Activated CD8-positive, alpha-beta memory T cell treated with anti-CD3 and anti-CD28 coated beads, Interleukin-2, amount 50 U/mL, for 24 hours (primary cell): Measurements from ENCODE around the gene DEPP1.

Experiments used
- DNase-seq: peaks from one replicate; pipeline ENCODE4 v3.0.0-alpha.2; 2020; ENCODE audit errors: extremely low read depth

Gene DEPP1

GRCh38 chr10:44933451-44934321, 44.9 kb downstream of the DEPP1 start:
- no peak for DNase-seq

GRCh38 chr10:44932517-44933450, 45.8 kb downstream of the DEPP1 start:
- DNase-seq = peak; percentile 58

GRCh38 chr10:44931621-44932516, 46.7 kb downstream of the DEPP1 start:
- DNase-seq = no peak

- DNase-seq = no peak
These were observed 47.5 kb downstream of the DEPP1 start for GRCh38 chr10:44930904-44931620.

- DNase-seq = no peak
These were observed 49.0 kb downstream of the DEPP1 start for GRCh38 chr10:44929356-44930255.

- no peak for DNase-seq
These were observed 50.1 kb downstream of the DEPP1 start for GRCh38 chr10:44928462-44928861.

GRCh38 chr10:44927352-44927751, 51.3 kb downstream of the DEPP1 start:
- no peak for DNase-seq

- DNase-seq = no peak
These were observed 51.8 kb downstream of the DEPP1 start for GRCh38 chr10:44926751-44927351.
